H1 (cell line): ENCODE measurements around the gene EVA1C. TPM values are rescaled to one million over a fixed set of nuclear protein-coding genes. Genes with fewer than 3 reads are reported as not detected.

Experiments
- CTCF ChIA-PET: fragments of 300-600 bp; sonication (Branson Sonifier 250); formaldehyde crosslinking; loops from one replicate; lab custom pipeline; 2021; ENCODE audit not compliant: partially characterized antibody; lab: Charles Lee
- POLR2A ChIA-PET: fragments of 300-600 bp; sonication (Branson Sonifier 250); formaldehyde crosslinking; loops from one replicate; lab custom pipeline; 2021; ENCODE audit warnings: inconsistent platforms; ENCODE audit not compliant: partially characterized antibody; lab: Charles Lee
- DNase-seq, 2 experiments: peaks; one replicate each; pipeline versions ENCODE4 v3.0.0 to v3.0.0-alpha.2; 2010 to 2022; ENCODE audit warnings: low spot score in 2 of 2, low read depth in 1 of 2, mixed read lengths in 1 of 2
- FAIRE-seq: peaks from 2 replicates; lab custom pipeline; 2011; peaks lifted over from hg19 to GRCh38; lab: Jason Lieb, UNC
- H2AFZ ChIP-seq: 2 replicates; pipeline ENCODE4 v1.8.1; 2012; ENCODE audit warnings: low read length, inconsistent platforms
- H2AK5ac ChIP-seq: 2 replicates; pipeline ENCODE4 v1.6.1; 2013; ENCODE audit warnings: low read depth, low read length
- H2BK120ac ChIP-seq: replicated peaks from 2 replicates; pipeline ENCODE3; 2013; ENCODE audit warnings: low read depth, low read length, inconsistent platforms
- H2BK12ac ChIP-seq: 2 replicates; pipeline ENCODE4 v1.6.1; 2013; ENCODE audit warnings: low read depth, low read length
- H2BK15ac ChIP-seq: 2 replicates; pipeline ENCODE4 v1.6.1; 2013; ENCODE audit warnings: low read length
- H2BK20ac ChIP-seq: 2 replicates; pipeline ENCODE4 v1.6.1; 2013; ENCODE audit warnings: low read length
- H2BK5ac ChIP-seq: 2 replicates; pipeline ENCODE4 v1.6.1; 2013; ENCODE audit warnings: low read depth, low read length
- H3K14ac ChIP-seq: 2 replicates; pipeline ENCODE4 v1.6.1; 2013; ENCODE audit warnings: inconsistent platforms; ENCODE audit not compliant: insufficient read length
- H3K18ac ChIP-seq: 2 replicates; pipeline ENCODE4 v1.6.1; 2013; ENCODE audit warnings: low read length; ENCODE audit errors: extremely low read depth
- H3K23ac ChIP-seq: 2 replicates; pipeline ENCODE4 v1.6.1; 2013; ENCODE audit warnings: inconsistent platforms; ENCODE audit not compliant: insufficient read length
- H3K23me2 ChIP-seq: 2 replicates; pipeline ENCODE4 v1.6.1; 2013; ENCODE audit warnings: low read depth, low read length
- H3K27ac ChIP-seq: 2 replicates; pipeline ENCODE4 v1.6.1; 2011; ENCODE audit warnings: low read depth, low read length, inconsistent platforms
- H3K27me3 ChIP-seq, 4 experiments: replicated peaks in 1 of 4; 1 replicate in 1 of 4; 2 replicates in 3 of 4; pipeline versions ENCODE4 v1.6.1 to v1.8.1; 2011 to 2013; ENCODE audit warnings: low read length in 3 of 4, mild to moderate bottlenecking in 3 of 4, inconsistent platforms in 2 of 4, mixed read lengths in 2 of 4, moderate library complexity in 1 of 4; ENCODE audit not compliant: control insufficient read depth in 3 of 4, insufficient read depth in 3 of 4; ENCODE audit errors: extremely low read depth in 1 of 4
- H3K36me3 ChIP-seq, 4 experiments: 2 replicates each; pipeline versions ENCODE4 v1.6.1 to v1.8.1; 2011 to 2013; ENCODE audit warnings: mild to moderate bottlenecking in 4 of 4, low read length in 3 of 4, moderate library complexity in 2 of 4, control low read depth in 1 of 4, inconsistent platforms in 1 of 4; ENCODE audit not compliant: insufficient read depth in 4 of 4, control insufficient read depth in 2 of 4
- H3K4ac ChIP-seq: replicated peaks from 2 replicates; pipeline ENCODE3; 2013; ENCODE audit warnings: low read length, low read depth, mixed read lengths, inconsistent platforms; ENCODE audit not compliant: insufficient read length
- H3K4me1 ChIP-seq, 4 experiments: replicated peaks in 1 of 4; 1 replicate in 1 of 4; 2 replicates in 3 of 4; pipeline versions ENCODE4 v1.6.1 to v1.8.1; 2011 to 2013; ENCODE audit warnings: low read length in 3 of 4, inconsistent platforms in 2 of 4, mixed read lengths in 1 of 4; ENCODE audit not compliant: insufficient read depth in 4 of 4, control insufficient read depth in 3 of 4
- H3K4me2 ChIP-seq, 2 experiments: 2 replicates each; pipeline versions ENCODE4 v1.6.1 to v1.8.1; 2011 to 2013; ENCODE audit warnings: low read depth in 2 of 2, low read length in 2 of 2, control low read depth in 1 of 2, inconsistent platforms in 1 of 2, mild to moderate bottlenecking in 1 of 2; ENCODE audit not compliant: insufficient read depth in 1 of 2
- H3K4me3 ChIP-seq, 4 experiments: fragments of 200-600, 300-600 bp in 1 of 4; sonication (generic), shearing (Covaris generic), sonication (Bioruptor Twin) in 1 of 4; 2 replicates each; pipeline versions ENCODE4 v1.5.1 to v1.8.1; 2011 to 2016; ENCODE audit warnings: low read length in 4 of 4, low read depth in 3 of 4, control low read depth in 2 of 4, inconsistent platforms in 2 of 4, mild to moderate bottlenecking in 2 of 4, mixed read lengths in 1 of 4, moderate library complexity in 1 of 4; ENCODE audit not compliant: insufficient read depth in 2 of 4; ENCODE audit errors: extremely low read depth in 1 of 4
- H3K56ac ChIP-seq: replicated peaks from 2 replicates; pipeline ENCODE3; 2013; ENCODE audit warnings: low read depth, mild to moderate bottlenecking, mixed read lengths, low read length, inconsistent platforms; ENCODE audit not compliant: insufficient read length
- H3K79me1 ChIP-seq: 2 replicates; pipeline ENCODE4 v1.6.1; 2013; ENCODE audit warnings: low read depth, low read length, control low read depth
- H3K79me2 ChIP-seq, 2 experiments: 2 replicates each; pipeline versions ENCODE4 v1.6.1 to v1.8.1; 2012 to 2013; ENCODE audit warnings: low read length in 2 of 2, mild to moderate bottlenecking in 2 of 2, inconsistent platforms in 1 of 2; ENCODE audit not compliant: insufficient read depth in 2 of 2, control insufficient read depth in 1 of 2
- H3K9ac ChIP-seq, 4 experiments: replicated peaks in 1 of 4; 1 replicate in 1 of 4; 2 replicates in 3 of 4; pipeline versions ENCODE4 v1.6.1 to v1.8.1; 2011 to 2013; ENCODE audit warnings: low read depth in 3 of 4, low read length in 3 of 4, control low read depth in 2 of 4, mild to moderate bottlenecking in 2 of 4, moderate library complexity in 2 of 4, inconsistent platforms in 1 of 4; ENCODE audit errors: extremely low read depth in 1 of 4
- H3K9me3 ChIP-seq, 2 experiments: 2 replicates each; pipeline versions ENCODE4 v1.6.1 to v1.8.1; 2012 to 2013; ENCODE audit warnings: mild to moderate bottlenecking in 2 of 2, moderate library complexity in 2 of 2, control low read depth in 1 of 2, inconsistent platforms in 1 of 2, low read depth in 1 of 2, low read length in 1 of 2, mixed read lengths in 1 of 2; ENCODE audit not compliant: insufficient read depth in 2 of 2
- H4K20me1 ChIP-seq, 2 experiments: replicated peaks in 1 of 2; 2 replicates each; pipeline versions ENCODE3 to v1.8.1; 2011 to 2013; ENCODE audit warnings: inconsistent platforms in 2 of 2, low read length in 2 of 2, mild to moderate bottlenecking in 1 of 2; ENCODE audit not compliant: insufficient read depth in 2 of 2, control insufficient read depth in 1 of 2
- H4K5ac ChIP-seq: 2 replicates; pipeline ENCODE4 v1.6.1; 2013; ENCODE audit warnings: low read length, low read depth, mixed read lengths, inconsistent platforms; ENCODE audit not compliant: insufficient read length
- H4K8ac ChIP-seq: 2 replicates; pipeline ENCODE4 v1.8.0; 2013; ENCODE audit warnings: mild to moderate bottlenecking, moderate library complexity, low read length, inconsistent platforms; ENCODE audit not compliant: insufficient read depth; ENCODE audit errors: extremely low read depth
- H4K91ac ChIP-seq: replicated peaks from 2 replicates; pipeline ENCODE3; 2013; ENCODE audit warnings: low read length, mixed read lengths, inconsistent platforms; ENCODE audit not compliant: insufficient read length
- SP1 ChIP-seq: IDR thresholded peaks from 2 replicates; pipeline ENCODE4 v1.6.1; 2011; ENCODE audit warnings: low read depth, low read length
- WGBS, 2 experiments: shearing (Covaris generic) in 1 of 2; methylation state at CpG; one replicate each; pipeline versions ENCODE4 v1.1.6 to v1.1.7; 2013 to 2015; ENCODE audit warnings: low lambda C conversion rate in 2 of 2, mixed read lengths in 2 of 2, inconsistent platforms in 1 of 2, low coverage in 1 of 2, missing lambda C conversion rate in 1 of 2; ENCODE audit not compliant: insufficient replicate concordance in 2 of 2, insufficient coverage in 1 of 2, insufficient read length in 1 of 2; ENCODE audit errors: extremely low coverage in 1 of 2, missing lambda C conversion rate in 1 of 2; 5-methylcytosine and 5-hydroxymethylcytosine counted together
- polyA plus RNA-seq, 7 experiments: library from polyadenylated mRNA; depleted of rRNA in 3 of 7; stranded (reverse) in 5 of 7; unstranded in 2 of 7; fragments of >200 nt in 5 of 7; fragments of 200-250 nt in 2 of 7; gene quantifications; 1 replicate in 5 of 7; 2 replicates in 1 of 7; 4 replicates in 1 of 7; pipeline versions ENCODE4 v1.2.1 to v1.2.3, GENCODE V29; 2011 to 2013; ENCODE audit warnings: missing spikeins in 2 of 7, mixed read lengths in 2 of 7
- total RNA-seq: library from RNA; stranded (reverse); fragmentation: NEBNext Ultra II Directional; extraction: Animal tissue kit (Norgen Biotek cat#: 25700); gene quantifications from 2 replicates; pipeline ENCODE4 v1.2.1, GENCODE V29; 2021

The EVA1C gene
- total and polyA plus RNA-seq, 2 of the 8 experiments (the other 6 are each of a cell fraction or from before 2014, with no cell fraction given), result 2.6 to 3.6 TPM

DNA sequence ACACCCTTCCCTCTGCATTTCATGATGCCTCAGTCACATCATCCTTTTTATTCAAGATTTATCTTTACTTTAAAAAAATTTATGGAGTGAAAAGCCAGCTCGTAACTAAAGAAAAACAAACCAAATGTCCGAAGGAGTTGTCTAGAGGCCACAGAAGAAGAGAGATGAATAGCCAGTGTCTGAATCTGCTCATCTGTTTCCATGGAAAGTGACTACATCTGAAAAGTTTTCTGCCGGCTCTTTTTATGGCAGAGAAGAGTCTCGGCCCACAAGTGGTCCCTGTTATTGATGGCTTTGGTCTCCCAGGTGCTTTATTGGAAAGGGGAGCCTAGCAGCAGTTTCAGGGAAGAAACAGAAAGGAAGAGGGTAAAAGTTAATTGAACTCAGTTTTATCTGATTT, 5.6 kb downstream of the EVA1C start:
- Histone ChIP-seq H3K27ac (no peak overlapping the region), H3K9me3 (peaks cover 2 to 6% of the 10 kb centered on the region in 2 experiments; a peak in 1 of 4 replicates), H3K79me2 (no peaks in the 10 kb centered on the region), H3K79me1 (no peaks in the 10 kb centered on the region), H2BK20ac (no peak overlapping the region), H2BK12ac (no peak overlapping the region), H3K56ac (no peak overlapping the region), H4K5ac (no peak overlapping the region), H3K9ac (no peak overlapping the region), H2BK15ac (no peak overlapping the region), H3K36me3 (no peaks in the 10 kb centered on the region), H3K14ac (no peak overlapping the region), H3K4me1 (peaks cover 0 to 12% (median 7%) of the 10 kb centered on the region in 4 experiments; a peak in 6 of 7 replicates), H3K27me3 (peaks cover 8 to 23% (median 10%) of the 10 kb centered on the region in 4 experiments), H4K20me1 (no peaks in the 10 kb centered on the region), H2BK120ac (no peak overlapping the region), H2BK5ac (no peak overlapping the region), H3K23me2 (no peaks in the 10 kb centered on the region), H2AFZ (no peak overlapping the region), H3K18ac (no peak overlapping the region), H3K23ac (no peak overlapping the region), H3K4ac (no peak overlapping the region), H2AK5ac (no peak overlapping the region), H3K4me2 (no peak overlapping the region), H4K8ac (no peak overlapping the region), H4K91ac (no peak overlapping the region), H3K4me3 (no peak overlapping the region)
- POLR2A ChIA-PET, result no interaction called here
- no peak for DNase-seq
- no peak for TF ChIP-seq SP1
- FAIRE-seq, result no peak
- CTCF ChIA-PET, result interaction anchor here (4.5 kb wide), 1 partner anchor 157 kb away, joined by 16 read pairs; no protein-coding TSS in a partner anchor
- 87% methylated on average over 4 of the region's 4 CpGs; no CpG with 5 or more reads in 1 of the 2 experiments for WGBS, 2 experiments
